GM10266 (cell line): Measurements from ENCODE around the gene MAEA.

Experiments used
- DNase-seq: peaks from one replicate; pipeline ENCODE4 v3.0.0; 2012; ENCODE audit errors: extremely low spot score
- CTCF ChIP-seq: IDR thresholded peaks from 2 replicates; pipeline ENCODE4 v1.5.1; 2012; ENCODE audit warnings: mild to moderate bottlenecking, low read depth; ENCODE audit not compliant: control insufficient read depth, insufficient read depth; ENCODE audit errors: missing control alignments

Gene MAEA

GRCh38 chr4:1359976-1360375 lies 70.3 kb downstream of the MAEA start:
- DNase-seq = no peak
- TF ChIP-seq CTCF = no peak

GRCh38 chr4:1360423-1361283 lies 71.0 kb downstream of the MAEA start:
- TF ChIP-seq CTCF = no peak
- no peak for DNase-seq

- no peak for DNase-seq
- TF ChIP-seq CTCF = no peak
Measured at GRCh38 chr4:1361431-1361830, 71.7 kb downstream of the MAEA start.

GRCh38 chr4:1362046-1362445 lies 72.4 kb downstream of the MAEA start:
- TF ChIP-seq CTCF = no peak
- DNase-seq = no peak

GRCh38 chr4:1362521-1362920 lies 72.8 kb downstream of the MAEA start:
- TF ChIP-seq CTCF = no peak
- no peak for DNase-seq

GRCh38 chr4:1363513-1363912 lies 73.8 kb downstream of the MAEA start:
- DNase-seq = no peak
- no peak for TF ChIP-seq CTCF

- TF ChIP-seq CTCF = no peak
- no peak for DNase-seq
Measured at GRCh38 chr4:1364217-1364616, 74.5 kb downstream of the MAEA start.
